SK-N-SH (cell line): ENCODE measurements around the gene B3GNT3.

Experiments used
- CTCF ChIP-seq: fragments of 200-600 bp; sonication (generic); IDR thresholded peaks from 2 replicates; pipeline ENCODE4 v1.6.1; 2017; ENCODE audit warnings: antibody characterized with exemption, mild to moderate bottlenecking, moderate library complexity
- EZH2phosphoT487 ChIP-seq: fragments of 200-600 bp; sonication (generic); IDR thresholded peaks from 2 replicates; pipeline ENCODE4 v1.6.1; 2017; ENCODE audit warnings: low read depth, mixed run types, mild to moderate bottlenecking, antibody characterized with exemption, moderate library complexity, borderline replicate concordance
- FOXM1 ChIP-seq: IDR thresholded peaks from 2 replicates; pipeline ENCODE4 v1.4.0; 2012; ENCODE audit warnings: low read depth, mild to moderate bottlenecking
- MAX ChIP-seq: IDR thresholded peaks from 2 replicates; pipeline ENCODE4 v1.4.0; 2012; ENCODE audit warnings: low read depth
- MEF2A ChIP-seq: IDR thresholded peaks from 2 replicates; pipeline ENCODE4 v1.4.0; 2012; ENCODE audit warnings: low read depth, borderline replicate concordance
- MXI1 ChIP-seq: IDR thresholded peaks from 2 replicates; pipeline ENCODE4 v1.6.1; 2012; ENCODE audit warnings: mild to moderate bottlenecking, low read depth, low read length, improper control_type of control experiment
- NFIC ChIP-seq: IDR thresholded peaks from 2 replicates; pipeline ENCODE4 v1.4.0; 2012; ENCODE audit warnings: borderline replicate concordance
- PBX3 ChIP-seq: IDR thresholded peaks from 2 replicates; pipeline ENCODE4; 2012
- POLR2AphosphoS5 ChIP-seq: IDR thresholded peaks from 2 replicates; pipeline ENCODE4 v1.6.1; 2012; ENCODE audit warnings: low read depth, low read length
- RFX5 ChIP-seq: IDR thresholded peaks from 2 replicates; pipeline ENCODE4 v1.6.1; 2012; ENCODE audit warnings: mild to moderate bottlenecking, improper control_type of control experiment, low read length
- TAF1 ChIP-seq: IDR thresholded peaks from 2 replicates; pipeline ENCODE4 v1.6.1; 2012; ENCODE audit warnings: low read depth, mild to moderate bottlenecking, low read length, moderate library complexity, borderline replicate concordance
- USF1 ChIP-seq: IDR thresholded peaks from 2 replicates; pipeline ENCODE4 v1.4.0; 2012; ENCODE audit warnings: low read depth, borderline replicate concordance
- YY1 ChIP-seq: IDR thresholded peaks from 2 replicates; pipeline ENCODE4 v1.4.0; 2012; ENCODE audit warnings: low read depth, mild to moderate bottlenecking

- TF ChIP-seq TAF1 (no peak), MAX (no peak), USF1 (no peak), CTCF (no peak), MXI1 (no peak), PBX3 (no peak), POLR2AphosphoS5 (no peak), EZH2phosphoT487 (no peak), YY1 (no peak), RFX5 (no peak), MEF2A (no peak), NFIC (no peak), FOXM1 (no peak)
These were observed 14.2 kb upstream of the B3GNT3 start for GRCh38 chr19:17780781-17781180.
